HepG2 (cell line): ENCODE measurements around the gene PMEL. TPM values are rescaled to one million over a fixed set of nuclear protein-coding genes. Genes with fewer than 3 reads are reported as not detected.

Source experiments
- BRD4 ChIP-seq: sonication (generic); formaldehyde crosslinking; IDR thresholded peaks from 2 replicates; pipeline ENCODE4 v1.4.0; 2020; ENCODE audit warnings: missing genetic modification reagents
- GATAD2A ChIP-seq: IDR thresholded peaks from 2 replicates; pipeline ENCODE4 v1.6.1; 2016
- HNRNPL ChIP-seq: fragments of 200-400 bp; formaldehyde crosslinking; IDR thresholded peaks from 2 replicates; pipeline ENCODE4 v1.6.1; 2017; ENCODE audit warnings: mild to moderate bottlenecking, low read depth, low read length
- HNRNPUL1 ChIP-seq: fragments of 200-400 bp; formaldehyde crosslinking; IDR thresholded peaks from 2 replicates; pipeline ENCODE4 v1.6.1; 2017; ENCODE audit warnings: low read depth, mild to moderate bottlenecking, low read length, moderate library complexity
- HOMEZ ChIP-seq: IDR thresholded peaks from 2 replicates; pipeline ENCODE4 v1.6.1; 2016; ENCODE audit warnings: low read depth
- HOXA3 ChIP-seq: sonication (generic); formaldehyde crosslinking; IDR thresholded peaks from 2 replicates; pipeline ENCODE4 v1.5.0; 2020; ENCODE audit warnings: missing genetic modification reagents
- JARID2 ChIP-seq: sonication (generic); formaldehyde crosslinking; IDR thresholded peaks from 2 replicates; pipeline ENCODE4 v1.8.1; 2023; ENCODE audit warnings: missing genetic modification reagents, inconsistent platforms; ENCODE audit not compliant: insufficient replicate concordance
- PHF21A ChIP-seq: sonication (generic); formaldehyde crosslinking; IDR thresholded peaks from 2 replicates; pipeline ENCODE4 v1.5.0; 2020; ENCODE audit warnings: mild to moderate bottlenecking, missing genetic modification reagents
- RNF2 ChIP-seq: fragments of 450-650 bp; conservative IDR thresholded peaks from 2 replicates; pipeline ENCODE4 v1.6.1; 2016; ENCODE audit warnings: low read depth
- SUZ12 ChIP-seq: fragments of 150-350 bp; IDR thresholded peaks from 2 replicates; pipeline ENCODE4 v1.6.1; 2014; ENCODE audit warnings: low read depth, low read length
- TBX3 ChIP-seq: fragments of 450-650 bp; IDR thresholded peaks from 2 replicates; pipeline ENCODE4 v1.6.1; 2017; ENCODE audit warnings: antibody characterized with exemption, mild to moderate bottlenecking, inconsistent platforms, borderline replicate concordance
- ZNF224 ChIP-seq: sonication (generic); formaldehyde crosslinking; IDR thresholded peaks from 2 replicates; pipeline ENCODE4 v1.5.0; 2020; ENCODE audit warnings: mild to moderate bottlenecking, missing genetic modification reagents
- ZNF460 ChIP-seq: sonication (generic); formaldehyde crosslinking; IDR thresholded peaks from 2 replicates; pipeline ENCODE4 v1.5.1; 2020; ENCODE audit warnings: missing genetic modification reagents, mild to moderate bottlenecking, borderline replicate concordance
- ZNF557 ChIP-seq: sonication (generic); formaldehyde crosslinking; IDR thresholded peaks from 2 replicates; pipeline ENCODE4 v1.4.0; 2020; ENCODE audit warnings: missing genetic modification reagents
- ZNF670 ChIP-seq: sonication (generic); formaldehyde crosslinking; IDR thresholded peaks from 2 replicates; pipeline ENCODE4 v1.8.0; 2022; ENCODE audit warnings: mild to moderate bottlenecking, missing genetic modification reagents, borderline replicate concordance
- ZNF788 ChIP-seq: sonication (generic); formaldehyde crosslinking; IDR thresholded peaks from 2 replicates; pipeline ENCODE4 v1.5.0; 2020; ENCODE audit warnings: mild to moderate bottlenecking, missing genetic modification reagents, borderline replicate concordance
- ZNF792 ChIP-seq: IDR thresholded peaks from 2 replicates; pipeline ENCODE4 v1.6.1; 2016
- ZZZ3 ChIP-seq: sonication (generic); formaldehyde crosslinking; IDR thresholded peaks from 2 replicates; pipeline ENCODE4 v1.4.0; 2020; ENCODE audit warnings: missing genetic modification reagents, mild to moderate bottlenecking, borderline replicate concordance
- polyA plus RNA-seq, 8 experiments: library from polyadenylated mRNA; depleted of rRNA in 3 of 8; stranded (reverse) in 7 of 8; unstranded in 1 of 8; fragments of >200 nt; fragmentation: Illumina TruSeq in 4 of 8; extraction: Trizol in 4 of 8; gene quantifications; 2 replicates each; pipeline versions ENCODE4 v1.2.1 to v1.2.3, GENCODE V29; 2011 to 2016; ENCODE audit warnings: low read depth in 4 of 8, missing spikeins in 1 of 8, mixed read lengths in 1 of 8; ENCODE audit not compliant: insufficient read depth in 1 of 8
- total RNA-seq, 5 experiments: library from RNA; depleted of rRNA; stranded (reverse); fragments of >200 nt; fragmentation: Illumina TruSeq; extraction: Trizol; gene quantifications; 2 replicates each; pipeline ENCODE4 v1.2.3, GENCODE V29; 2016; ENCODE audit warnings: low read depth in 1 of 5
- TF ChIP-seq, protein P1 (sequence below): IDR thresholded peaks from 2 replicates; pipeline ENCODE4 v1.6.1; 2016; ENCODE audit warnings: control low read depth
- TF ChIP-seq, protein P2 (sequence below): sonication (generic); formaldehyde crosslinking; IDR thresholded peaks from 2 replicates; pipeline ENCODE4 v1.8.0; 2022; ENCODE audit warnings: mild to moderate bottlenecking, missing genetic modification reagents, moderate library complexity
- TF ChIP-seq, protein P3 (sequence below): sonication (generic); formaldehyde crosslinking; IDR thresholded peaks from 2 replicates; pipeline ENCODE4 v1.5.1; 2020; ENCODE audit warnings: mild to moderate bottlenecking, missing genetic modification reagents, borderline replicate concordance

The PMEL gene
- total and polyA plus RNA-seq, 2 of the 13 experiments (the other 11 are each of a cell fraction or from before 2014, with no cell fraction given), result 0.49 to 3.3 TPM

GRCh38 chr12:56010111-56010570, 44.3 kb upstream of the PMEL start (continued):
- TF ChIP-seq PHF21A (CRISPR knock-in tag) (peak; percentile 93), GATAD2A (CRISPR knock-in tag) (peak; percentile 87), HNRNPUL1 (no peak), RNF2 (no peak), ZNF792 (CRISPR knock-in tag) (no peak), HOXA3 (CRISPR knock-in tag) (no peak), BRD4 (CRISPR knock-in tag) (no peak), HOMEZ (CRISPR knock-in tag) (0 out of 2 replicates have a peak, but pooled peaks have one; percentile 23), ZNF788 (CRISPR knock-in tag) (no peak), ZNF460 (CRISPR knock-in tag) (no peak), ZNF557 (CRISPR knock-in tag) (no peak), ZZZ3 (no peak), TBX3 (no peak), JARID2 (CRISPR knock-in tag) (no peak), ZNF224 (no peak), HNRNPL (no peak), SUZ12 (no peak), ZNF670 (CRISPR knock-in tag) (no peak)
- TF ChIP-seq, protein P1, sequence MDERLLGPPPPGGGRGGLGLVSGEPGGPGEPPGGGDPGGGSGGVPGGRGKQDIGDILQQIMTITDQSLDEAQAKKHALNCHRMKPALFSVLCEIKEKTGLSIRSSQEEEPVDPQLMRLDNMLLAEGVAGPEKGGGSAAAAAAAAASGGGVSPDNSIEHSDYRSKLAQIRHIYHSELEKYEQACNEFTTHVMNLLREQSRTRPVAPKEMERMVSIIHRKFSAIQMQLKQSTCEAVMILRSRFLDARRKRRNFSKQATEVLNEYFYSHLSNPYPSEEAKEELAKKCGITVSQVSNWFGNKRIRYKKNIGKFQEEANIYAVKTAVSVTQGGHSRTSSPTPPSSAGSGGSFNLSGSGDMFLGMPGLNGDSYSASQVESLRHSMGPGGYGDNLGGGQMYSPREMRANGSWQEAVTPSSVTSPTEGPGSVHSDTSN, result no peak
- TF ChIP-seq, protein P2, sequence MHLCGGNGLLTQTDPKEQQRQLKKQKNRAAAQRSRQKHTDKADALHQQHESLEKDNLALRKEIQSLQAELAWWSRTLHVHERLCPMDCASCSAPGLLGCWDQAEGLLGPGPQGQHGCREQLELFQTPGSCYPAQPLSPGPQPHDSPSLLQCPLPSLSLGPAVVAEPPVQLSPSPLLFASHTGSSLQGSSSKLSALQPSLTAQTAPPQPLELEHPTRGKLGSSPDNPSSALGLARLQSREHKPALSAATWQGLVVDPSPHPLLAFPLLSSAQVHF (CRISPR knock-in tag), result no peak
- TF ChIP-seq, protein P3, sequence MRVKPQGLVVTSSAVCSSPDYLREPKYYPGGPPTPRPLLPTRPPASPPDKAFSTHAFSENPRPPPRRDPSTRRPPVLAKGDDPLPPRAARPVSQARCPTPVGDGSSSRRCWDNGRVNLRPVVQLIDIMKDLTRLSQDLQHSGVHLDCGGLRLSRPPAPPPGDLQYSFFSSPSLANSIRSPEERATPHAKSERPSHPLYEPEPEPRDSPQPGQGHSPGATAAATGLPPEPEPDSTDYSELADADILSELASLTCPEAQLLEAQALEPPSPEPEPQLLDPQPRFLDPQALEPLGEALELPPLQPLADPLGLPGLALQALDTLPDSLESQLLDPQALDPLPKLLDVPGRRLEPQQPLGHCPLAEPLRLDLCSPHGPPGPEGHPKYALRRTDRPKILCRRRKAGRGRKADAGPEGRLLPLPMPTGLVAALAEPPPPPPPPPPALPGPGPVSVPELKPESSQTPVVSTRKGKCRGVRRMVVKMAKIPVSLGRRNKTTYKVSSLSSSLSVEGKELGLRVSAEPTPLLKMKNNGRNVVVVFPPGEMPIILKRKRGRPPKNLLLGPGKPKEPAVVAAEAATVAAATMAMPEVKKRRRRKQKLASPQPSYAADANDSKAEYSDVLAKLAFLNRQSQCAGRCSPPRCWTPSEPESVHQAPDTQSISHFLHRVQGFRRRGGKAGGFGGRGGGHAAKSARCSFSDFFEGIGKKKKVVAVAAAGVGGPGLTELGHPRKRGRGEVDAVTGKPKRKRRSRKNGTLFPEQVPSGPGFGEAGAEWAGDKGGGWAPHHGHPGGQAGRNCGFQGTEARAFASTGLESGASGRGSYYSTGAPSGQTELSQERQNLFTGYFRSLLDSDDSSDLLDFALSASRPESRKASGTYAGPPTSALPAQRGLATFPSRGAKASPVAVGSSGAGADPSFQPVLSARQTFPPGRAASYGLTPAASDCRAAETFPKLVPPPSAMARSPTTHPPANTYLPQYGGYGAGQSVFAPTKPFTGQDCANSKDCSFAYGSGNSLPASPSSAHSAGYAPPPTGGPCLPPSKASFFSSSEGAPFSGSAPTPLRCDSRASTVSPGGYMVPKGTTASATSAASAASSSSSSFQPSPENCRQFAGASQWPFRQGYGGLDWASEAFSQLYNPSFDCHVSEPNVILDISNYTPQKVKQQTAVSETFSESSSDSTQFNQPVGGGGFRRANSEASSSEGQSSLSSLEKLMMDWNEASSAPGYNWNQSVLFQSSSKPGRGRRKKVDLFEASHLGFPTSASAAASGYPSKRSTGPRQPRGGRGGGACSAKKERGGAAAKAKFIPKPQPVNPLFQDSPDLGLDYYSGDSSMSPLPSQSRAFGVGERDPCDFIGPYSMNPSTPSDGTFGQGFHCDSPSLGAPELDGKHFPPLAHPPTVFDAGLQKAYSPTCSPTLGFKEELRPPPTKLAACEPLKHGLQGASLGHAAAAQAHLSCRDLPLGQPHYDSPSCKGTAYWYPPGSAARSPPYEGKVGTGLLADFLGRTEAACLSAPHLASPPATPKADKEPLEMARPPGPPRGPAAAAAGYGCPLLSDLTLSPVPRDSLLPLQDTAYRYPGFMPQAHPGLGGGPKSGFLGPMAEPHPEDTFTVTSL (CRISPR knock-in tag), result peak; percentile 63; the same call in 1 of the 2 replicates
